PC-3 (cell line): ENCODE data around the gene P3H3. TPM values are rescaled to one million over a fixed set of nuclear protein-coding genes. Genes with fewer than 3 reads are reported as not detected.
A peak's percentile ranks its signal among the peaks of the same experiment; 100 is the strongest.

Source experiments
- ATAC-seq: fragments of 200-7000 bp; cut with Tn5 transposase; 2 replicates; pipeline ENCODE4 v1.9.1; 2020; ENCODE audit warnings: mild to moderate bottlenecking, moderate library complexity
- BruUV-seq: library from RNA; stranded (reverse); fragments of 400-500 nt; replicated peaks from 2 replicates; lab custom pipeline; 2021; lab: Mats Ljungman, UMichigan
- CTCF ChIA-PET: fragments of 300-600 bp; sonication (Branson Sonifier 250); formaldehyde crosslinking; loops from one replicate; lab custom pipeline; 2022; ENCODE audit warnings: antibody characterized with exemption; lab: Charles Lee
- POLR2A ChIA-PET: fragments of 300-600 bp; sonication (Branson Sonifier 250); formaldehyde crosslinking; loops from one replicate; lab custom pipeline; 2022; ENCODE audit warnings: antibody characterized with exemption; ENCODE audit not compliant: unreplicated experiment; lab: Charles Lee
- DNase-seq: peaks from one replicate; pipeline ENCODE4 v3.0.0-alpha.2; 2015
- H2AFZ ChIP-seq: fragments of 300-600 bp; sonication (generic); 2 replicates; pipeline ENCODE4 v1.6.0; 2016; ENCODE audit warnings: antibody characterized with exemption, low read length
- H3F3A ChIP-seq: fragments of 300-600 bp; sonication (generic); one replicate; pipeline ENCODE4 v1.6.0; 2017; ENCODE audit warnings: antibody characterized with exemption, low read length, control low read depth, mild to moderate bottlenecking; ENCODE audit not compliant: unreplicated experiment
- H3K27ac ChIP-seq: fragments of 300-600 bp; sonication (generic); 2 replicates; pipeline ENCODE4 v1.5.1; 2016; ENCODE audit warnings: mild to moderate bottlenecking, low read length
- H3K27me3 ChIP-seq: fragments of 300-600 bp; sonication (generic); 2 replicates; pipeline ENCODE4 v1.6.1; 2016; ENCODE audit warnings: low read length, mixed read lengths
- H3K36me3 ChIP-seq: fragments of 300-600 bp; sonication (generic); 2 replicates; pipeline ENCODE4 v1.6.1; 2016; ENCODE audit warnings: low read depth, mixed run types, low read length, mixed read lengths
- H3K4me1 ChIP-seq: fragments of 300-600 bp; sonication (generic); 2 replicates; pipeline ENCODE4 v1.5.1; 2016; ENCODE audit warnings: low read length; ENCODE audit not compliant: insufficient read depth
- H3K4me2 ChIP-seq: fragments of 300-600 bp; sonication (generic); 2 replicates; pipeline ENCODE4 v1.6.0; 2016; ENCODE audit warnings: low read length
- H3K4me3 ChIP-seq: fragments of 300-600 bp; sonication (generic); 2 replicates; pipeline ENCODE4 v1.5.1; 2016; ENCODE audit warnings: mild to moderate bottlenecking, low read length, mixed read lengths
- H3K79me2 ChIP-seq: fragments of 300-600 bp; sonication (generic); 2 replicates; pipeline ENCODE4 v1.6.1; 2017; ENCODE audit warnings: low read length, mixed read lengths
- H3K9ac ChIP-seq: fragments of 300-600 bp; sonication (generic); 2 replicates; pipeline ENCODE4 v1.6.0; 2016; ENCODE audit warnings: mild to moderate bottlenecking, low read length
- H3K9me2 ChIP-seq: fragments of 300-600 bp; sonication (generic); replicated peaks from 2 replicates; pipeline ENCODE4 v1.6.1; 2016; ENCODE audit warnings: mixed run types, low read length, mixed read lengths
- H3K9me3 ChIP-seq: fragments of 300-600 bp; sonication (generic); 2 replicates; pipeline ENCODE4 v1.6.1; 2016; ENCODE audit warnings: low read length, mixed read lengths
- H4K20me1 ChIP-seq: fragments of 300-600 bp; sonication (generic); 2 replicates; pipeline ENCODE4 v1.6.1; 2016; ENCODE audit warnings: low read length, mixed read lengths
- CTCF ChIP-seq: fragments of 300-600 bp; sonication (generic); conservative IDR thresholded peaks from 2 replicates; pipeline ENCODE4 v1.5.1; 2017; ENCODE audit warnings: antibody characterized with exemption, low read depth, mild to moderate bottlenecking, low read length
- EZH2 ChIP-seq: fragments of 300-600 bp; sonication (generic); IDR thresholded peaks from one replicate; pipeline ENCODE4 v1.6.1; 2017; ENCODE audit warnings: antibody characterized with exemption, mild to moderate bottlenecking, low read length; ENCODE audit not compliant: unreplicated experiment
- EZH2phosphoT487 ChIP-seq: fragments of 300-600 bp; sonication (generic); IDR thresholded peaks from 2 replicates; pipeline ENCODE4 v1.6.1; 2018; ENCODE audit warnings: mild to moderate bottlenecking, antibody characterized with exemption, low read length, borderline replicate concordance
- intact Hi-C: fragments of 100-400 bp; cut with micrococcal nuclease; formaldehyde crosslinking; loops from 2 replicates; pipeline ENCODE4 v1.9.0; 2023
- total RNA-seq: library from RNA; depleted of rRNA; stranded (reverse); fragments of >200 nt; gene quantifications from 2 replicates; pipeline ENCODE4 v1.2.3, GENCODE V29; 2014

P3H3 gene
- total RNA-seq, 1 experiment from 2014 or later = 9.3 TPM

- Histone ChIP-seq H3K27ac (no peak within 1 kb of the TSS), H3F3A (no peaks in the 10 kb centered on the region), H3K9me2 (no peaks in the 10 kb centered on the region), H3K36me3 (no peaks in the 10 kb centered on the region), H3K4me3 (no peak within 1 kb of the TSS), H3K9ac (no peak within 1 kb of the TSS), H4K20me1 (no peaks in the 10 kb centered on the region), H3K4me1 (no peaks in the 10 kb centered on the region), H3K4me2 (no peak within 1 kb of the TSS), H3K79me2 (no peaks in the 10 kb centered on the region), H3K9me3 (no peaks in the 10 kb centered on the region), H3K27me3 (no peaks in the 10 kb centered on the region), H2AFZ (no peak within 1 kb of the TSS)
- intact Hi-C loops = no loop called here
- BruUV-seq = no TSS peak
- ChIA-PET CTCF (no interaction called here), POLR2A (no interaction called here)
- ATAC-seq (no peak), DNase-seq (no peak)
- no peak for TF ChIP-seq EZH2phosphoT487
- no peak for TF ChIP-seq EZH2
- TF ChIP-seq CTCF = no peak
These were observed 39.0 kb upstream of the P3H3 start, which contains the start of gene CD4 for GRCh38 chr12:6788972-6789924. CD4 (plus strand) TSS chr12:6789528; CDS start chr12:6800139, 10,611 bp downstream.

GRCh38 chr12:6790496-6791150 is 37.6 kb upstream of the P3H3 start:
- CTCF ChIA-PET = no interaction called here
- intact Hi-C loops = no loop called here
- no peak overlapping the region for H3K4me3 ChIP-seq
- no peak overlapping the region for H3K4me2 ChIP-seq
- DNase-seq (no peak), ATAC-seq (no peak)
- no peaks in the 10 kb centered on the region for H3K9me2 ChIP-seq
- H3K36me3 ChIP-seq = no peaks in the 10 kb centered on the region
- no peaks in the 10 kb centered on the region for H3K9me3 ChIP-seq
- no peak overlapping the region for H3K9ac ChIP-seq
- no peak overlapping the region for H3K27ac ChIP-seq
- no peaks in the 10 kb centered on the region for H3F3A ChIP-seq
- H3K27me3 ChIP-seq = no peaks in the 10 kb centered on the region
- BruUV-seq = no TSS peak
- H3K4me1 ChIP-seq = no peaks in the 10 kb centered on the region
- POLR2A ChIA-PET = no interaction called here
- TF ChIP-seq CTCF (no peak), EZH2phosphoT487 (no peak), EZH2 (no peak)
- no peaks in the 10 kb centered on the region for H4K20me1 ChIP-seq
- 0 out of 2 replicates have a peak overlapping the region, but pooled peaks have one; percentile 26 for H2AFZ ChIP-seq
- H3K79me2 ChIP-seq = no peaks in the 10 kb centered on the region
